Kidney glomerular epithelial cell (primary cell): Measurements from ENCODE around the gene HECW1.

Source experiments
- DNase-seq: peaks from one replicate; lab custom pipeline; 2025; lab: John Stamatoyannopoulos, UW

Gene HECW1

DNA sequence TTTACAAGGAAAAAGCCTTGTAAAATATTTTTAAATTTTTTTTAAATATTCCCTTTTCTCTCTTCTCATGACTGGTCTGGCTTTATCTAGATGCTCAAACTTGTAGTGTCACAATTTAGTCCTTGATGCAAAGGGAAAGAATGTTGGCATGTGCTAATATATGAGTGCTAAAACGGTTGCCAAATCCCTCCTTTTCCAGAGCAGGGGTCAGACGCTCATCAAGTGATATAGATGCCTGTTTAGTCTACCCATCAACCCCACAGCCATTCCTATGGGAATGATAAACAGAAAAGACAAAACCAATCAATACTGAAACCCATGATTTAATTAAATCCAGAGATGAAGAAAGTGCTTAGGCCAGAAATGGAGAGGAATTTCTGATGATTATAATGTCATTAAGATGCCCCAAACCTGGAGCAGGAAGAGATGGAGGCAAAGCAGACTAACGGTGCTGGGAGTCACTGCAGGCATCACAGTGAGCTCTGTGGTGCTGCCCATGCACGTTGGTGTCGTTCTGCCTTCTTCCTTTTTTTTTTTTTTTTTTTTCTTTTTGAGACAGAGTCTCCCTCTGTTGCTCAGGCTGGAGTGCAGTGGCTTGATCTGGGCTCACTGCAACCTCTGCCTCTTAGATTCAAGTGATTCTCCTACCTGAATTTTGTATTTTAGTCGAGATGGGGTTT, 260.4 kb downstream of the HECW1 start:
- no peak for DNase-seq

DNA sequence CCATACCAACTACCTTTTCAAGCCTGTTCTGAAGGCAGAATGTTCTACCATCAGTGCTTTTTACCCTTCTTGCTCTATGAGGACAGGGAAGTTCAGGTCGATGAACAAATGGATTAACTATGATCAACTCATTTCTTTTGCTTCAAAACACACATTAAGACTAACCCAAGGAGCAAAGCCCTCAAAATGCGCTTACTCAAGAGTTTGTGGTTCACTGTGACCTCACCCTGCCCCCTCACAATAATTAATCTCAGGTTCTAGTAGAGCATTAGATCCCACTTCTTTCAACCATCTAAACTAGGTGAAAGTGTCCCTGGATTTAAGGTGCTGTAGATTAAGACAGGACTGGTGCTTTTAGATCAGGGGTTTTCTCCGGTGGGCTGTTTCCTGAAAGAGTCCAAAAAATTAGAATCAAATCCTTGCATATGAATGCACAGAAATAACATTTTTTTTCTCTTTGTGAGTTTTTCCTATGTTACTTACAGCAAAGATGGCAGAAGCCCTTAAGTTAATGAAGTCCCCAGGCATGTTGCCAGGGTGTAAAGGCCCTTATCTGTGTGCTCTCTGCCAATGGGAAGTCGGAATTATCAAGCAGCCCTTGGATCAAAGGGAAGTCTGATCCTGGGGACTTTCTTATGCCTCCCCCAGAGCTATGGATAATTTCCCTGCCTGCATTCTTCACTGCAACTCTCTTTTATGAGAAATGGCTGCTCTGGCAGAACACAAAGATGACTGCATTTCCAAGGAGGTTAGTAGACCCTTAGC, 264.9 kb downstream of the HECW1 start:
- DNase-seq, result no peak

DNA sequence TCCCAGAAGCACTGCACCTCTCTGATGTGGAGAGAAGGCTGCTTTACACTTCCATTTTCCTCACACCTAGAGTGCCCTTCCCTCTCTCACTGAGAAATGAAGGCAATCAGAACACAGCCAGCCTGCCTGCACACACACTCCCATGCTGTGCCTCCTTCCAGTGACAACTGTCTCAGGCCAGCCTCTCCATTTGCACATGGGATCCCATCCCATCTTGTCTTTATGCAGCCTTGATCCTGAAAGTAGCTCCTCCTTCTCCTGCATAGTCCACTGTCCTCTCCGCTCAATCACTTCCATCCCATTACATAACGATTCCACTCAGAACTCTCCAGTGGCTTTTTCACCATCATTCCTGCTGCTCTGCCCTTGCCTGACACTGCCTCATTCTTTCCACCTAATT, 266.8 kb downstream of the HECW1 start:
- no peak for DNase-seq

DNA sequence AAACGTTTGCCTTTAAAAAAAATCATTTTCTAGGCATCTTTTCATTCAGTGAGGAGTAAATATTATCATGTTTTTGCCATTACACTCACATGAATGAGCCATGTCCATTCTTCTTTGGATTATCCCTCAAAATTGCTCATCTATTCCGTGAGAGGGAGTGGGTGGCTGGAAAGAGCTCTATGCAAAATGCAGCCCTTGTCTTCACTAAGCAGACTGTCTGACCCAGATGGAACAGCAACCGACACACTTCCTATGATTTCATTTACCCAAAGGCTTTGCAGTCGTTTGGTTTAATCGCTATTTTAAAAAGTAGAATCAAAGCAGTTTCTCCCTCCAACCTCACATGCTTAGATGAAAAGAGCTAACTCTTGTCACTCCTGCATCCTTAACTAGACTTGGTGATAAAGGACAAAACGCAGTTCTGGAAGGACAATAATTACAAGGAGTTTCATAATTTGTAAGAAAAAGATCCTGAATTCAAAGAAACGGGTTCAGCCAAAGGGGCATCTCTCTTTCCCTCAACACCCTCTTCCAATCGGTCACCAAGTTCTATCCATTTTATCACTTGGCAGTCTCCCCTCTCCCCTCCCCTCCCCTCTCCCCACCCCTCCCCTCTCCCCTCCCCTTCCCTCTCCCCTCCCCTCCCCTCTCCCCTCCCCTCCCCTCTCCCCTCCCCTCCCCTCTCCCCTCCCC, 272.3 kb downstream of the HECW1 start:
- no peak for DNase-seq

DNA sequence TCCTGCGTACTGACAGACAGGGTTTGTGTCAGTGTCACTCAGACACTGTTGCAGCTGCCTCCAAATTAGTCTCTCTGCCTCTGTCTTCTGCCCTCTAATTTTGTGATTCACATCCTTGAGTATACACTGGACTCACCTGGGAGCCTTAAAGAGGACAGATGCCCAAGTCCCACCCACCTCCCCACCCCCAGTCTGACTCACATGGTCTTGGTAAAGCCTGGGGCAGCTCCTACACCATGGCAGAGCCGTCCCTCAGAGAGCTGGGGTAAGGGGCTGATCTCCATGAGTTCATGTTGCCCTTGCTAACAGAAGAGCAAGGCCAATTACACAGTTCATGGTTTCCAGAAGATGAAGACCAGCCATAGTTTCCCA, 272.8 kb downstream of the HECW1 start:
- DNase-seq, result no peak

DNA sequence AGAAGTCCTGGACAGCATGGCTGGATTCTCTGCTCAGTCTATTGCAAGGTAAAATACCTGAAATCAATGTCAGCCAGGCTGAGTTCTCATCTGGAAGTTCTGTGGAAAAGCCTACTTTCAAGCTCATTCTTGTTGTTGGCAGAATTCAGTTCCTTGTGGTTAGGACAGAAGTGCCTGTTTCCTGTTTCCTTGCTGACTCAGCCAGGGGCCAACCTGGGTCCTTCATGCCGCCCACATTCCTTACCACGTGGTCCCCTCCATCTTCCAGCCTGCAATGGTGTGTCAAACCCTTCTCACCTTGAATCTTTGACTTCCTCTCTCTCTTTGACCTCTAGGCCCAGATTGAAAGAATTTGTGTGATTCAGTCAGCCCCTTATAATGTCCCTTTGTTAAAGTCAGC, 273.4 kb downstream of the HECW1 start:
- DNase-seq, result no peak

DNA sequence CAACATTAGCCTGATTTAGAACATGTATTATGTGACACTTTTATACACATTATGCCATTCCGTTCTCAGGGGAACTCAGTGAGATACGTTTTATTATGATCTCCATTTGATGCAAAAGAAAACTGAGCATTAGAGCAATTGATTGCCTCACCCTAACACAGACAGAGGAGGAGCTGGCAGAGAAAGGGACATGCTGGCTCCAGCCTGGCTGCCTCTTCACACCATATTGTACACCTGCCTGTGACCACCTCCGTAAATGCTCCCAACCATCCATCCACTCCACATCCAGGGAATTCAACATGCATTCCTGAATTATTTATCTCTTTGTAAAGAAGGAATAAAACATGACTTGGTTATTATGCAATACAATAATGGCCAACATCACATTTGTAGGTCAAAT, 275.5 kb downstream of the HECW1 start:
- DNase-seq, result no peak

DNA sequence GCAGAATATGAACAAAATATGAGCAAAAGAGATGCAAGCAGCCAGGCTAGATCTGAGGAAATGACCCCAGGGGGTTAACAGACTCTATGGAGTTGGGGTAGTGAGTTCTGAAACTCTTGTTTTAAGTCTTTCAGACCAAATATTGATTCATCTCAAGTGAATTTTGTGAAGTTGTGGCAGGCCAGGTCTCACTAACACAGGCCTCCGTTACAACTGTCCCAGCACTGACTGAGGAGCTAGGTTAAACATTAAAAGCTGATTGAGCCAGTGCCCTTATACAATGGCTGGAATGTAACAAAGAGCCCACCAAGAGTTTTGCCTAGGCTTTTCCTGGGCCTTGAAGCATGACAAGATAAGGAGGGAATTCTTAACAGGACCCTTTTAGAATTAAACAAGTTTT, 278.1 kb downstream of the HECW1 start:
- DNase-seq, result peak; percentile 54

DNA sequence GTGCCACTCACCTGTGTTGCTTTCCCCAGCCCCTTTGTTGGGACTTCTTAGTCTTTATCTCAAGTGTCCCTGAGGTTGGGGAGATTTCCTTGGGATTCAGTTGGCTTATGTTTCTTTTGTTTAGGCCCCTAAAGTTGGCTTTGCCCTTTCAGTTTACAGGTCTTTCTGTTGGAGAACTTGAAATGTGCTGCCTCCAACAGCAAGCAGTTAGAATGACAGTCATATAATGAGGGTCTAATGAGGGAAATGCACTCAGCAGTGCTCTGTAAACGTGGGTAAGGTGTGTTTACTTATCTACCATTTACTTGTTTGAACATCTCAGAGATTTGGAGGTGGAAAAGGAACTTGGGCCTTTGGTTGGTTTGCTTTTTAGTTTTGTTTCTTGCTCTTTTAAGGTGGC, 279.1 kb downstream of the HECW1 start:
- no peak for DNase-seq

DNA sequence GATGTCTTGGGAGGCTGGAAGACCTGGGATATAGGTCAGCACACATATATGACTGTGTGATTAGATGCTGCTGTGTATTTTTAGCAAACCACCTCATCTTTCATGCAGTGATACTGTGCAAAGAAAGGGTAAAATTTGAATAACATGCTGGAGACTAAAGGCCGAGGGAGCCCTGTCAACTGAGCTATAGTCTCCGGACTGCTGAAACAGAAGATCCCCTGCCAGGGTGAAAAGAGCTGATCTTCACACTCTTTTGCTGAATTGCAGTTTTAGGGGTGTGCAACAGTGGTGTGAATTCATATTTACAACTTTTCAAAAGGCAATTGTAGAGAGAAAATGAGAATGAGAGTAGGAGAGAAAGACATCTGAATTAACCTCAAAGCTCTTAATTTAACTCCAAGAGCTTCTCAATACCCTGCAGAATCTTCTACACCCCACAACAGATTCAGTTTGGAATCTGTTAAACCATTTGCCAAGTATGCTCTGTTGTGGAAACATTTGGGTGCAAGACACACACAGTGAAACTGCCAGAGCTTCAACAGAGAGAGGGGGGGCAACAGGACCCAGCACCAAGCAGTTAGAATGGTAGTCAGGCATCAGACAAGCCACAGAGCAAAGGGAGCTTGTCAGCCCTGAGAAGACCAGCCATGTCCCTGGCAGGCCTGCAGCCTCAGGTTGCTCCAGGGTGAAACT, 280.3 kb downstream of the HECW1 start:
- no peak for DNase-seq

DNA sequence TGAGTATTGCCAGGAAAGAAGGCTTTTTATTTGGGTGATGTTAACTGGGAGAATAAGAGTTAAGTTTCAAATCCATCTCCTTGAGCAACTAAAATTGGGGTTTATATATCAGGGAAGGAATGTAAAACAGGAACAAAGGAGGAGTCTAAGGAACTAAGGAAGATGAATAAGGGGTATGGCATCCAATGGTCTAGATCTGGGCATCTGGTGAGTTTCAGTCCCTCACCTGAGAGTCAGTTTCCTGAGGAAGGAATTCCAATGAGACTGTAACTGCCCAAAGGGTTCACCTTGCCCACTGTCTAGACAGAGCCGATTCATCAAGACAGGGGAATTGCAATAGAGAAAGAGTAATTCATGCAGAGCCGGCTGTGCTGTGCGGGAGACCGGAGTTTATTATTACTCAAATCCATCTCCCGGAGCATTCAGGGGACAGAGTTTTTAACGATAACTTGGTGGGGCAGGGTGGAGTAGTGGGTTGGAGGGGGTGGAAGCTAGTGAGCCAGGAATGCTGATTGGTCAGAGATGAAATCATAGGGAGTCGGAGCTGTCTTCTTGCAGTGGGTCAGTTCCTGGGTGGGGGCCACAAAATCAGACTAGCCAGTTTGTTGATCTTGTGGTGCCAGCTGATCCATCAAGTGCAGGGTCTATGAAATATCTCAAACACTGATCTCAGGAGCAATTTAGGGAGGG, 282.1 kb downstream of the HECW1 start:
- DNase-seq, result no peak

DNA sequence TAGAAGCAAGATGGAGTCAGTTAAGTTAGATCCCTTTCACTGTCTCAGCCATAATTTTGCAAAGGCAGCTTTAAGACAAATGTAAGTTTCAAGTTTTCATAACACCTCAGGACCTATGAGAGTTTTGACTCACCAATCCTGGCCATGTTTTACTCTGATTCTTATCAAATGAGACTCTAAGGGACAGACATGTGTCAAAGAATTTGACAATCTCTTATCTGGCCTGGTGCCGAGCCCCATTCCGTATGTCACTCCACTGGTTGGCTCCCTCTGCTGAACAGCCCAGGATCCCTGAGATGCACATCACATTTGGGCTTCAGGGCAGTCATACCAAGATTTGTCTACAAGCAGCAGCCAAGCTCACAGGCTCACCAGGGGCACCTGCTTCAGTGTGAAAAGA, 282.9 kb downstream of the HECW1 start:
- DNase-seq, result no peak

DNA sequence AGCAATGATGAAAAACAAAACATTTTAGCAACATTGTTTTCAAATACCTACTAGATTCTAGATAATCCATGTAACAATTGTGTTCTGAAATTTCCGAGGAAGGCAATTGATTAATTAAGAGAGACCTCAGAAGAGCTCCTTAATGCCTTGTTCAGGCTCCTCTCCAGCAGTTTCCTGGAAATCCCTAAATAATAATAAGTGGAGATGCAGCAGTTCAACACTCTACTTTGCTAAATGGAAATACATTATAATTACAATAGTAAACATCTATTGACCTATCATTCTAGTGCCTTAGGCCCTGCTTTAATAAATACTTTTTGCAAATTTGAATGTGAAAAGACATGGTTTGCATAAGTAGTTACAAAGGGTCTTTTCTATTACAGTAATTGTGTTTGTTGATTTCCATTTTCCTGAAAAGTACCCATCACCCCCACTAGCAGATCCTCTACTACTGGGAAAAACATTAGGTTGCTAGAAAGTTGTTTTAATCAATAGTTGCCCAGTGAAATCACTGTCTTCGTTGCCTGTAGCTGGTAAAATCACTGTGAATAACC, 283.8 kb downstream of the HECW1 start:
- DNase-seq, result no peak

DNA sequence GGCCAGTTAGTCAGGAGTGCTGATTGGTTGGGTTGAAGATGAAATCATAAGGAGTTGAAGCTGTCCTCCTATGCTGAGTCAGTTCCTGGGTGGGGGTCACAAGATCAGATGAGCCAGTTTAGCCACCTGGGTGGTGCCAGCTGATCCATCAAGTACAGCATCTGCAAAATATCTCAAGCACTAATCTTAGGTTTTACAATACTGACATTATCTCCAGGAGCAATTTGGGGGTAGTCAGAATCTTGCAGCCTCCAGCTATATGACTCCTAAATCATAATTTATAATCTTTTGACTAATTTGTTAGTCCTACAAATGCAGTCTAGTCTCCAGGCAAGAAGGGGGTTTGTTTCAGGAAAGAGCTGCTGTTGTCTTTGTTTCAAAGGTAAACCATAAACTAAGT, 286.4 kb downstream of the HECW1 start:
- no peak for DNase-seq

DNA sequence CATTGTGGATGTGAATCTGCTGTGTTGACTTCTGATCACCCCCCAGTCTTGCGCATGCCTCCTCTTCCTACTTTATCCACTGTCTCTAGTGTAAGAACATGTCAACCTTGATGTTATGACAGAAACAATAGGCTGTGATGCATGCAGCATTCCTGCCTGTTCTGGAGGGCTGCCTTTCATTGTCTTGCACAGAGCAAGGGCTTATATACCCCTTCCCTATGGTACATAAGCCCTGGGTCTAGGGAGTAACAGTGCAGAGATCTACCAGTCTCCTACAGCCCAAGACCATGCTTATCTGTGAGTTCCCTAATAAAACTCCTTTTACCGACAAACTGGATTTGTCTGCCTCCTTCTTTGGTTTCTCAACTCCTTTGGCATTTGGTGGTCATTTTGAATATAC, 293.5 kb downstream of the HECW1 start:
- DNase-seq, result no peak

DNA sequence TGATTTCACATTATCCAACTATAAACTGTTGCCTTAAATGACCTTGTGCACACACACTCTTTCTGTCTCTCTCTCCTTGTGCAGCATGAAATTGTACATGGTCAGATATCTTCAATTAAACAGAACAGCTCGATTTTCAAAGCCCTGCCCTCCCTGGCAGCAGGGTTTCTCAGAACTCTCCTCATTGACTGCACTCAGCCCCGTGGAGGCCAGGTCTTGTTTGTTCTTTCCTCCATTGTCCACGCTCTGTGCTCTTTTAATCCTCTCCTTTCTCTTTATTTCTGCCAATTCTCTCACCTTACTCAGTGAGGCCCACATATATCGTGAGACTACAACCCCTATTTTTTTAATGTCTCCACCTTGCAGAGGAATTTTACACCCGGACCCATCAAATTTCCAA, 294.5 kb downstream of the HECW1 start:
- DNase-seq, result no peak

DNA sequence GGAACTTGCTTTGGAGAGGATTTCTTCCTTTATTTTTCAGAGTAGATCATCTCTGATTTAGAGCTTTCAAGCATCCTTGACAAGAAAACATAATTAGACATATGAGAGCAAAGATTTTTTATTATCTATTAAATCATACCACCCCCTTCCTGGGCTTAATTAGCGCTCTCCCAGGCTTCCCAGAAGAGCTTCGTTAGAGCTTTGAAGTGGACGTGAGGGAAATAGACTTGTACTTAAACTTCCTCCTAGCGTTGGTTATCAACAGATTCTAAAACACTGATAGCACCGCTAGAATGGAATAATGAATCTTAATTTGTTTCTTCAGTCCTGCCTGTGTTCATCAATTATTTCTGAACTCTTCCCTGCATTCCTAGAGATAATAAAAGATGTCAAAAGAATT, 296.5 kb downstream of the HECW1 start:
- DNase-seq, result no peak

DNA sequence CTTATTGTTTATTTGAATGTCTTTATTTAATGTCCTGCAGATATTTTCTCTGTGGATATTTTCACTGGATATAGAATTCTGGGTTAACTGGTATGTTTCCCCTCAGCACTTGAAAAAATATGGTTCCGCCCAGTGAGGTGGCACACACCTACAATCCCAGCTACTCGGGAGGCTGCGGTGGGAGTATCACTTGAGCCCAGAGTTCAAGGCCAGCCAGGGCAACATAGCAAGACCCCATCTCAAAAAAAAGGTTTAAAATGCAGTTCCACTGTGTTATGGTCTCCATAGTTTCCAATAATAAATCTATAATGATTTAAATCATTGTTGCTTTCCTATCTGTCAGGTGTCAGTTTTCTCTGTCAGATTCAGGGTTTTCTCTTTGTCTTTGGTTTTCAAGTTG, 305.0 kb downstream of the HECW1 start:
- no peak for DNase-seq

DNA sequence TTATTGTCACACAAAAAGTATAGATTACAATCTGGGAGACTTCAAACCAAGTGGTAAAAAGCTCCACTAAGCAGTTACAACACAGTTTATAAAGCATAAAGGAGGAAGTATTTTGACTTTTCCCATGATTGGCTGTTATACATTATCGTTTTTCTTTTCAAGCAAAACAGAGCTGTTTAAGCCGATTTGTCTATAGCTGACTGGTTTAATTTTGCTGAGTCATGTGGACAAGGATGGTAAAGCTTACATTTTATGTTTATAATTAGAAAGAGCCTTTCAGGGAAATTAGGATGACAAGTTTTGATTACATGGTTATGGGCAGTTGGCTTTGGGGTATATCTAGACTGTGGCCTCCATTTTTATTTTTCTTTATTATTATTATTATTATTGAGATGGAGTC, 318.0 kb downstream of the HECW1 start:
- DNase-seq, result no peak

DNA sequence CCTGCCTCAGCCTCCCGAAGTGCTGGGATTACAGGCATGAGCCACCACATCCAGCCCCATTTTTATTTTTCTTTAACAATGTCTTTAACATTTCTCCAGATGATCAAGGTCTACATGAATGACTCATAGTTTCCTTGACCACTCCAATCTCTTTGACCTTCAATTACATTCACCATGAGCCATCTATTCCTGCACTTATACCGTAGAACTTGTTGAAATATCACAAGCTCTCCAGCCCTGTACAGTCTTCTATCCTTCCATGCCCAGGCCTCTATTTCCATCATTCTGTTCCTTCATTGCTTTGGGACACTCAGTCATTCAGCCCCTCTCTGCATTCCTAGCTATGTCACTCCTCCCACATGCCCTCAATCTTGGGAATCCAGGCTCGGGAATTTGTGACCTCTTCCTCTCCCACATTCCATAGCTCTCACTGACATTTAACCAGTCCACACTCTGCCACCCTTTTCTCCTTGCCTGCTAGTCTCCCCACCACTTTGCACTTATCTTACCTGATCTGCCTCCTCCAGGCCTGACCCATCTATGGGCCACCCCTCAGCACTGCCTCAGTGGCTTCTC, 318.7 kb downstream of the HECW1 start:
- peak; percentile 14 for DNase-seq

DNA sequence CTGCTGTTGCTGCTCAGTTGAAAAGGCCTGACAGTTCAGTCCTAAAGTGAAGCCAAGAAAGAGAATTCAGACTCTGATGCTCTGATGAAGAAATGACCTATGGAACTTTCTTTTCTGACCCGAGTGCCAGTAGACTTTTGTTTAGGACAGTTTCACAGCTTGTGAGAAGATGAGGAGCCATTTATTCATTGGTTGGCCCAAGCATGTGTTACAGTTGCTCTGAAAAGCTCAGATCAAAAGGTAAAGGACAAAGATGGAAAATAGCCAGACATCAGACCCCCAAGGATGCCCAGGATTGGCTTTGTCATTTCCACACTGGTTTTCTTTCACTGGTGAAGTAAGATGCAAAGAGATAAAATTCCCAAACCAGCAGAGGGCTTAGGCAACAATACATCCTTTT, 321.2 kb downstream of the HECW1 start:
- no peak for DNase-seq

DNA sequence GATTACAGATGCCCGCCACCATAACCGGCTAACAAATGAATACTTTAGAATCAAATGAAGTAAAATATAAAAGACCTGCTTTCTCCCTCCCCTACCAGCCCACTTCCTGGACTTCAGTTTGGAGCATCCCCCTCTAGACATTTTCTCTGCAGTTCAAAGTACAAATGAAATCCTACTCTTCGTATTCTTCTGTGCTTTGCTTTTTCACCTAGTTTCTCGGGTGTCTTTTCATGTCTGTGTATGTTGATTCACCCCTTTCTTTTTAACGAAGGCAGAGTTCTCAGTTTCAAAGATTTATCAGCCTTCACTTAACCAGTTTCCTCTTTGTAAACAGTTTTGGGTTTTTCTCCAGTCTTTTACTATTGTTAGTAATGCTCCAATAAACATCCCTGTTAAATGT, 324.6 kb downstream of the HECW1 start:
- no peak for DNase-seq
